HCT116 (cell line): ENCODE data around the gene FPR3. TPM values are rescaled to one million over a fixed set of nuclear protein-coding genes. Genes with fewer than 3 reads are reported as not detected.
A peak's percentile ranks its signal among the peaks of the same experiment; 100 is the strongest.

Source experiments
- ATAC-seq: fragments of 200-7000 bp; cut with Tn5 transposase; 2 replicates; pipeline ENCODE4 v1.9.1; 2020; ENCODE audit warnings: mild to moderate bottlenecking, moderate library complexity
- BruUV-seq: library from RNA; stranded (reverse); fragments of 400-500 nt; replicated peaks from 2 replicates; lab custom pipeline; 2021; lab: Mats Ljungman, UMichigan
- CTCF ChIA-PET: fragments of 300-600 bp; sonication (Branson Sonifier 250); formaldehyde crosslinking; loops from one replicate; lab custom pipeline; 2021; ENCODE audit warnings: antibody characterized with exemption; lab: Charles Lee
- POLR2A ChIA-PET: fragments of 300-600, 350-600 bp; sonication (Branson Sonifier 250); formaldehyde crosslinking; loops from one replicate; lab custom pipeline; 2021; ENCODE audit warnings: antibody characterized with exemption; lab: Charles Lee
- RAD21 ChIA-PET, 2 experiments: fragments of 300-600 bp; sonication (Branson Sonifier 250); formaldehyde crosslinking; loops; one replicate each; lab custom pipeline; 2023; ENCODE audit warnings: low total read pairs in 2 of 2; ENCODE audit not compliant: uncharacterized antibody in 2 of 2, unreplicated experiment in 2 of 2, low non-redundant PET in 1 of 2; lab: Charles Lee
- DNase-seq: peaks from one replicate; pipeline ENCODE4 v3.0.0-alpha.2; 2010; ENCODE audit warnings: low read depth, low spot score
- H2AFZ ChIP-seq: fragments of 200-600 bp; shearing (Covaris generic), sonication (generic); 2 replicates; pipeline ENCODE4 v1.6.1; 2017; ENCODE audit warnings: low read depth, mixed run types, mixed read lengths, antibody characterized with exemption, low read length; ENCODE audit not compliant: poor library complexity, severe bottlenecking
- H3K27ac ChIP-seq: 2 replicates; pipeline ENCODE4 v1.5.1; 2012; ENCODE audit warnings: low read depth, low read length
- H3K27me3 ChIP-seq: fragments of 200-600 bp; sonication (generic); 2 replicates; pipeline ENCODE4 v1.6.1; 2016; ENCODE audit warnings: mixed run types, low read length, mixed read lengths; ENCODE audit not compliant: insufficient read depth
- H3K36me3 ChIP-seq, 2 experiments: fragments of 200-500 bp in 1 of 2; fragments of 200-600 bp in 1 of 2; sonication (Bioruptor generic) in 1 of 2; sonication (generic) in 1 of 2; 2 replicates each; pipeline versions ENCODE4 v1.5.1 to v1.6.1; 2014 to 2016; ENCODE audit warnings: low read length in 2 of 2, inconsistent platforms in 1 of 2, mixed read lengths in 1 of 2, mixed run types in 1 of 2; ENCODE audit not compliant: insufficient read depth in 2 of 2, control insufficient read depth in 1 of 2
- H3K4me1 ChIP-seq, 2 experiments: fragments of 200-600 bp in 1 of 2; sonication (generic) in 1 of 2; 2 replicates each; pipeline versions ENCODE4 v1.5.1 to v1.6.1; 2012 to 2017; ENCODE audit warnings: low read length in 2 of 2, inconsistent platforms in 1 of 2, mild to moderate bottlenecking in 1 of 2, mixed read lengths in 1 of 2, mixed run types in 1 of 2, moderate library complexity in 1 of 2; ENCODE audit not compliant: insufficient read depth in 2 of 2, control insufficient read depth in 1 of 2
- H3K4me2 ChIP-seq: fragments of 200-600 bp; sonication (generic); 2 replicates; pipeline ENCODE4 v1.6.1; 2017; ENCODE audit warnings: mixed run types, low read length, mixed read lengths
- H3K4me3 ChIP-seq, 2 experiments: fragments of 200-600 bp in 1 of 2; sonication (generic) in 1 of 2; replicated peaks in 1 of 2; 2 replicates each; pipeline ENCODE4 v1.5.1; 2011 to 2016; ENCODE audit warnings: low read length in 2 of 2, control low read depth in 1 of 2, low read depth in 1 of 2, mild to moderate bottlenecking in 1 of 2, mixed read lengths in 1 of 2, mixed run types in 1 of 2
- H3K79me2 ChIP-seq: fragments of 200-600 bp; sonication (generic); 2 replicates; pipeline ENCODE4 v1.6.1; 2017; ENCODE audit warnings: mild to moderate bottlenecking, mixed run types, low read length, moderate library complexity, mixed read lengths; ENCODE audit not compliant: insufficient read depth
- H3K9ac ChIP-seq: fragments of 200-600 bp; sonication (generic); 2 replicates; pipeline ENCODE4 v1.6.1; 2016; ENCODE audit warnings: low read length, mixed read lengths
- H3K9me2 ChIP-seq: fragments of 200-600 bp; sonication (generic), shearing (Covaris generic); 2 replicates; pipeline ENCODE4 v1.6.1; 2017; ENCODE audit warnings: mixed run types, mild to moderate bottlenecking, moderate library complexity; ENCODE audit not compliant: insufficient read depth
- H3K9me3 ChIP-seq, 2 experiments: fragments of 200-500 bp in 1 of 2; fragments of 200-600 bp in 1 of 2; sonication (Bioruptor generic) in 1 of 2; sonication (generic) in 1 of 2; 2 replicates each; pipeline ENCODE4 v1.6.1; 2014 to 2017; ENCODE audit warnings: low read length in 2 of 2, mixed read lengths in 2 of 2, inconsistent platforms in 1 of 2, low read depth in 1 of 2, mild to moderate bottlenecking in 1 of 2, mixed run types in 1 of 2, moderate library complexity in 1 of 2; ENCODE audit not compliant: control insufficient read depth in 1 of 2, insufficient read depth in 1 of 2
- H4K20me1 ChIP-seq: fragments of 200-600 bp; sonication (generic), shearing (Covaris generic); 2 replicates; pipeline ENCODE4 v1.6.1; 2017; ENCODE audit warnings: mixed run types, mild to moderate bottlenecking, moderate library complexity; ENCODE audit not compliant: insufficient read depth
- CTCF ChIP-seq, 3 experiments: fragments of 200-600 bp in 1 of 3; sonication (generic) in 1 of 3; IDR thresholded peaks in 2 of 3; conservative IDR thresholded peaks in 1 of 3; 2 replicates each; pipeline ENCODE4 v1.5.1; 2012 to 2017; ENCODE audit warnings: low read depth in 2 of 3, low read length in 2 of 3, antibody characterized with exemption in 1 of 3, borderline replicate concordance in 1 of 3, control low read depth in 1 of 3, mild to moderate bottlenecking in 1 of 3, mixed read lengths in 1 of 3, mixed run types in 1 of 3, moderate library complexity in 1 of 3; ENCODE audit not compliant: insufficient read depth in 1 of 3
- ELF1 ChIP-seq: IDR thresholded peaks from 2 replicates; pipeline ENCODE4 v1.6.1; 2012; ENCODE audit warnings: low read depth, borderline replicate concordance
- POLR2AphosphoS5 ChIP-seq: IDR thresholded peaks from 2 replicates; pipeline ENCODE4 v1.6.1; 2011; ENCODE audit warnings: mild to moderate bottlenecking, low read depth, low read length, moderate library complexity
- ZNF274 ChIP-seq: fragments of 200-500 bp; sonication (Bioruptor generic); IDR thresholded peaks from 2 replicates; pipeline ENCODE4 v1.6.1; 2014; ENCODE audit warnings: mild to moderate bottlenecking, low read depth, low read length, inconsistent platforms
- intact Hi-C: fragments of 100-400 bp; cut with micrococcal nuclease; formaldehyde crosslinking; loops from 2 replicates; pipeline ENCODE4 v1.10.0; 2022
- total RNA-seq: library from RNA; stranded (reverse); gene quantifications from one replicate; pipeline ENCODE4 v1.2.1, GENCODE V29; 2021; ENCODE audit not compliant: unreplicated experiment

The FPR3 gene
- total RNA-seq, 1 experiment from 2014 or later = not detected

DNA sequence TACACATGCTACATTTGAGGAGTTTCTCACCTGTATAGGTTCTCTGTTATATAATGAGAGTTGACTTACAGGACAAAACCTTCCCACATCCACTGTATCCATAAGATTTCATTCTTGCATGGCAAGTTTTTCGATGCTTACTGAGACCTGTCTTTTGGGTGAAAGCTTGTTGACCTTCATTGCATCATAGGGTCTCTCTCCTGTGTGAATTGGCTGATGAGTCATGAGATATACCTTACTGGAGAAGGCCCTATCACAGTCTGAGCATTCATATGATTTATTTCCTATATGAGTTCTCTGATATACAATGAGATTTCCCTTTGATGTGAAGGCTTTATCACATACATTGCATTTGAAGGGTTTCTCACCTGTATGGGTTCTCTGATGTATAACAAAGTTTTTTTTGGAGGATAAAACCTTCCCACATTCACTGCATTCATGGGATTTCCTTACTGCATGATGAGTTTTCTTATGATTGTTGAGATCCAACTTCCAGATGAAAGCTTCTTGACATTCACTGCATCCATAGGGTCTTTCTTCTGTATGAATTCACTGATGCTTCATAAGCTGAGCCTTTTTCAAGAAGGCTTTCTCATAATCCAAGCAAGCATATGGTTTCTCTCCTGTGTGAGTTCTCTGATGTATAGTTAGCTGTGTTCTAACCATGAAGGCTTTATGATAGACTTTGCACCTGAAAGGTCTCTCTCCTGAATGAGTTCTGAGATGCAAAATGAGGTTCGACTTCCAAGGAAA lies 67.1 kb downstream of the FPR3 start:
- Histone ChIP-seq H3K4me2 (no peak overlapping the region), H3K36me3 (no peaks in the 10 kb centered on the region), H3K9ac (no peak overlapping the region), H3K9me3 (peaks cover 44 to 64% of the 10 kb centered on the region in 2 experiments; a peak in 3 of 4 replicates), H3K27me3 (no peaks in the 10 kb centered on the region), H3K9me2 (no peaks in the 10 kb centered on the region), H3K27ac (no peak overlapping the region), H2AFZ (no peak overlapping the region), H3K4me3 (no peak overlapping the region), H3K4me1 (no peaks in the 10 kb centered on the region), H3K79me2 (no peaks in the 10 kb centered on the region), H4K20me1 (no peaks in the 10 kb centered on the region)
- DNase-seq = no peak
- CTCF ChIA-PET = no interaction called here
- BruUV-seq = no TSS peak
- no peak for TF ChIP-seq CTCF (IDR thresholded peaks at IDR 0.05 in 2 of 3, conservative IDR thresholded peaks at IDR 0.05 in 1 of 3; ENCODE audit: borderline replicate concordance in 1 of 3, insufficient read depth in 1 of 3, low read depth in 2 of 3, low read length in 2 of 3)
- TF ChIP-seq ZNF274 = peak; percentile 87
- RAD21 ChIA-PET = no interaction called here
- POLR2A ChIA-PET = interaction anchor here (0.6 kb wide), 1 partner anchor 23 kb away, joined by 4 read pairs; no protein-coding TSS in a partner anchor
- ATAC-seq = no peak
- intact Hi-C loops = no loop called here

- Histone ChIP-seq H2AFZ (no peak overlapping the region), H3K9me3 (peaks cover 44 to 61% of the 10 kb centered on the region in 2 experiments; a peak in 3 of 4 replicates), H4K20me1 (no peaks in the 10 kb centered on the region), H3K4me2 (no peak overlapping the region), H3K9ac (no peak overlapping the region), H3K4me1 (no peaks in the 10 kb centered on the region), H3K4me3 (no peak overlapping the region), H3K27ac (no peak overlapping the region), H3K79me2 (no peaks in the 10 kb centered on the region), H3K27me3 (no peaks in the 10 kb centered on the region), H3K9me2 (no peaks in the 10 kb centered on the region), H3K36me3 (peaks cover 16 to 41% of the 10 kb centered on the region in 2 experiments)
- ATAC-seq = no peak
- TF ChIP-seq POLR2AphosphoS5 (no peak), ELF1 (no peak), ZNF274 (peak; percentile 76)
- intact Hi-C loops = no loop called here
- BruUV-seq = no TSS peak
- no peak for DNase-seq
- RAD21 ChIA-PET = no interaction called here
- POLR2A ChIA-PET = no interaction called here
- CTCF ChIA-PET = no interaction called here
These were observed 78.1 kb downstream of the FPR3 start for GRCh38 chr19:51873097-51873496.

Other genes with a start within 250 kb of the FPR3 start
- gene ZNF175, start 223.9 kb upstream of the FPR3 start, total RNA-seq = 9.3 TPM
- not detected for gene SIGLEC5, start 164.8 kb upstream of the FPR3 start, total RNA-seq
- gene SIGLEC14, start 148.3 kb upstream of the FPR3 start, total RNA-seq = not detected
- gene SPACA6, start 101.8 kb upstream of the FPR3 start, total RNA-seq = 13.9 TPM
- not detected for gene HAS1, start 71.2 kb upstream of the FPR3 start, total RNA-seq
- not detected for gene FPR1, start 43.3 kb upstream of the FPR3 start, total RNA-seq
- not detected for gene FPR2, start 34.0 kb upstream of the FPR3 start, total RNA-seq
- gene ZNF577, start 92.8 kb downstream of the FPR3 start, total RNA-seq = 5.8 TPM
- 7.3 TPM for gene ZNF649, start 109.9 kb downstream of the FPR3 start, total RNA-seq
- gene ZNF613, start 132.3 kb downstream of the FPR3 start, total RNA-seq = 2.2 TPM
- 2.3 TPM for gene ZNF350, start 191.7 kb downstream of the FPR3 start, total RNA-seq
- gene ZNF615, start 213.1 kb downstream of the FPR3 start, total RNA-seq = 1.6 TPM
- 3.6 TPM for gene ZNF614, start 233.2 kb downstream of the FPR3 start, total RNA-seq